Uterus (tissue), 2 donors: Measurements from ENCODE around the gene SLC35B1.

Experiments
- CTCF ChIP-seq, 4 experiments: fragments of 200-600 bp in 2 of 4; fragments of 450-650 bp in 2 of 4; sonication (generic) in 2 of 4; IDR thresholded peaks; one replicate each; pipeline ENCODE4 v1.5.1; 2016 to 2019; ENCODE audit warnings: antibody characterized with exemption in 4 of 4, mild to moderate bottlenecking in 2 of 4, moderate library complexity in 1 of 4
- POLR2A ChIP-seq, 2 donors: fragments of 450-650 bp; IDR thresholded peaks; one replicate each; pipeline ENCODE4 v1.6.1; 2016; ENCODE audit warnings: antibody characterized with exemption in 2 of 2, mild to moderate bottlenecking in 1 of 2, moderate library complexity in 1 of 2

- no peak for TF ChIP-seq CTCF (IDR thresholded peaks at IDR 0.05)
- TF ChIP-seq POLR2A (IDR thresholded peaks at IDR 0.05) = no peak
Observed at GRCh38 chr17:49680314-49680713, 27.4 kb downstream of the SLC35B1 start.
